Vagina (tissue), 2 donors: Measurements from ENCODE around the gene CST9. TPM values are rescaled to one million over a fixed set of nuclear protein-coding genes. Genes with fewer than 3 reads are reported as not detected.

Source experiments
- DNase-seq, 2 donors: peaks; one replicate each; pipeline ENCODE4 v3.0.0-alpha.2; 2017; ENCODE audit errors: extremely low spot score in 2 of 2
- H3K27ac ChIP-seq: fragments of 200-600 bp; sonication (generic); one replicate; pipeline ENCODE4 v1.5.1; 2019
- H3K27me3 ChIP-seq: fragments of 200-600 bp; sonication (generic); one replicate; pipeline ENCODE4 v1.5.1; 2019
- H3K36me3 ChIP-seq, 2 donors: fragments of 200-600 bp; sonication (generic); one replicate each; pipeline ENCODE4 v1.5.1; 2017 to 2019
- H3K4me1 ChIP-seq: fragments of 200-600 bp; sonication (generic); one replicate; pipeline ENCODE4 v1.5.1; 2019
- H3K4me3 ChIP-seq, 2 donors: fragments of 200-600 bp; sonication (generic); 1 replicate in 1 of 2; 2 replicates in 1 of 2; pipeline ENCODE4 v1.5.1; 2016 to 2019
- H3K9me3 ChIP-seq: fragments of 200-600 bp; sonication (generic); one replicate; pipeline ENCODE4 v1.5.1; 2019
- CTCF ChIP-seq, 3 experiments: fragments of 450-650 bp in 2 of 3; fragments of 200-600 bp in 1 of 3; sonication (generic) in 1 of 3; IDR thresholded peaks; one replicate each; pipeline ENCODE4 v1.5.1; 2017 to 2019; ENCODE audit warnings: antibody characterized with exemption in 3 of 3, mild to moderate bottlenecking in 2 of 3, moderate library complexity in 2 of 3
- POLR2A ChIP-seq, 2 donors: fragments of 450-650 bp; IDR thresholded peaks; one replicate each; pipeline ENCODE4 v1.6.1; 2017; ENCODE audit warnings: antibody characterized with exemption in 2 of 2, mild to moderate bottlenecking in 2 of 2, moderate library complexity in 2 of 2
- POLR2AphosphoS5 ChIP-seq, 2 donors: sonication (generic); formaldehyde crosslinking; IDR thresholded peaks; one replicate each; pipeline ENCODE4 v1.9.0; 2017; ENCODE audit warnings: antibody characterized with exemption in 2 of 2, mild to moderate bottlenecking in 2 of 2, low read depth in 1 of 2; ENCODE audit not compliant: insufficient read depth in 1 of 2
- intact Hi-C: fragments of 100-400 bp; cut with DNase I; formaldehyde crosslinking; loops from one replicate; pipeline ENCODE4 v1.15.1; 2023
- total RNA-seq: library from RNA; depleted of rRNA; stranded (reverse); fragments of >200 nt; gene quantifications from one replicate; pipeline ENCODE4 v1.2.3, GENCODE V29; 2016

The CST9 gene
- total RNA-seq, 1 donor from 2014 or later: not detected

GRCh38 chr20:23652371-23652770 lies 46.7 kb upstream of the CST9 start:
- Histone ChIP-seq H3K27ac (no peak overlapping the region), H3K4me3 (no peak overlapping the region), H3K27me3 (no peaks in the 10 kb centered on the region), H3K4me1 (peaks cover 27% of the 10 kb centered on the region), H3K9me3 (no peaks in the 10 kb centered on the region), H3K36me3 (no peaks in the 10 kb centered on the region)
- intact Hi-C loops: no loop called here
- TF ChIP-seq CTCF (IDR thresholded peaks at IDR 0.05) (no peak), POLR2AphosphoS5 (IDR thresholded peaks at IDR 0.05; ENCODE audit: insufficient read depth in 1 of 2, low read depth in 1 of 2) (no peak), POLR2A (IDR thresholded peaks at IDR 0.05) (no peak)
- no peak for DNase-seq

DNA sequence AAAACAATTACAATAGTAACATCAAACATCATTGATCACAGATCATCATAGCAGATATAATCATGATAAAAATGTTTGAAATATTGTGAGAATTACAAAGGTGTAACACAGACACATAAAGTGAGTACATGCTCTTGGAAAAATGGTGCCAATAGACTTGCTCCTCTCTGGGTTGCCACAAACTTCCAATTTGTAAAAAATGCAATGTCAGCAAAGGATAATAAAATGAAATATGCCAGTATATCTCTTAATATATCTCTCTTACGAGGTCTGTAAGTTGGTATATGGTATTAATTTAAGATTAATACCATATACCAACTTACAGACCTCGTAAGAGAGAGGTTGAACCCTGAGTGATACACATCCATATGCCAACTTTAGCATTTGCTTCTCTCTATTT lies 45.4 kb upstream of the CST9 start:
- TF ChIP-seq POLR2AphosphoS5 (IDR thresholded peaks at IDR 0.05; ENCODE audit: insufficient read depth in 1 of 2, low read depth in 1 of 2) (no peak), CTCF (IDR thresholded peaks at IDR 0.05) (no peak), POLR2A (IDR thresholded peaks at IDR 0.05) (no peak)
- intact Hi-C loops: no loop called here
- Histone ChIP-seq H3K27me3 (no peaks in the 10 kb centered on the region), H3K4me1 (peaks cover 24% of the 10 kb centered on the region), H3K4me3 (no peak overlapping the region), H3K36me3 (no peaks in the 10 kb centered on the region), H3K9me3 (no peaks in the 10 kb centered on the region), H3K27ac (no peak overlapping the region)
- DNase-seq: no peak

DNA sequence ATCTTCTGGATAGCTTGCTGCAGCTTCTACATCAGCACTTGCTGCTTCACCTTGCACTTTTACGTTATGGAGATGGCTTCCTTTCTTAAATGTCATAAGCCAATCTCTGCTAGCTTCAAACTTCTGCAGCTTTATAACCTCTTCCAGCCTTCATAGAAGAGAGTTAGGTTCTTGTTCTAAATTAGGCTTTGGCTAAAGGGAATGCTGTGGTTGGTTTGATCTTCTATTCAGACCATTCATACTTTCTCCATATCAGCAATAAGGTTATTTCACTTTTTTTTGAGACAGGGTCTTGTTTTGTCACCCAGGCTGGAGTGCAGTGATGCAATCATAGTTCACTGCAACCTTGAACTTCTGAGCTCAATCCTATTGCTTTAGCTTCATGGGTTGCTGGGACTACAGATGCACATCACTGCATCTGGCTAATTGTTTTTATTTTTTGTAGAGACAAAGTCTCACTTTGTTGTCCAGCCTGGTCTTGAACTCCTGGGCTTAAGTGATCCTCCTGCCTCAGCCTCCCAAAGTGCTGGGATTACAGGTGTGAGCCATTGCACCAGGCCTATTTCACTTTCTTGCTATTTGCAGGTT lies 44.2 kb upstream of the CST9 start:
- DNase-seq: no peak
- no peak overlapping the region for H3K4me3 ChIP-seq
- no peaks in the 10 kb centered on the region for H3K27me3 ChIP-seq

DNA sequence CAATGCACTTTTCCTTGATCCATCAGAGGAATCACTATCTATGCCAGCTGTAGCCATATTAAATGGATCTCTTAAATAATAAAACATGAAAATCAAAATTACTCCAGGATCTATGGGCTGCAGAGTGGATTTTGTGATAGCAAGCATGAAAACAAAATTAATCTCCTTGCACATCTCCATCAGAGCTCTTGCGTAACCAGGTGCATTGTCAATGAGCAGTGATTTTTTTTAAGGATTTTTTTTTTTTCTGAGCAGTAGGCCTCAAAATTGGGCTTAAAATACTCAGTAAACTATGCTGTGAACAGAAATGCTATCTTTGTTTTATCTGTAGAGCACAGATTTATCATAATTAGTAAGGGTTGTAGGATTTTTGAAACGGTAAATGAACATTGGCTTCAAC lies 43.5 kb upstream of the CST9 start:
- H3K36me3 ChIP-seq: no peaks in the 10 kb centered on the region
- no peak overlapping the region for H3K4me3 ChIP-seq
- TF ChIP-seq CTCF (IDR thresholded peaks at IDR 0.05): no peak
- TF ChIP-seq POLR2AphosphoS5 (IDR thresholded peaks at IDR 0.05; ENCODE audit: insufficient read depth in 1 of 2, low read depth in 1 of 2): no peak
- TF ChIP-seq POLR2A (IDR thresholded peaks at IDR 0.05): no peak
- H3K27me3 ChIP-seq: no peaks in the 10 kb centered on the region
- no peak overlapping the region for H3K27ac ChIP-seq
- H3K9me3 ChIP-seq: no peaks in the 10 kb centered on the region
- DNase-seq: no peak
- intact Hi-C loops: no loop called here
- H3K4me1 ChIP-seq: peaks cover 6% of the 10 kb centered on the region

More for the DNA sequence above, 44.2 kb upstream of the CST9 start:
- intact Hi-C loops: no loop called here
- no peaks in the 10 kb centered on the region for H3K36me3 ChIP-seq
- H3K27ac ChIP-seq: no peak overlapping the region
- H3K9me3 ChIP-seq: no peaks in the 10 kb centered on the region
- TF ChIP-seq POLR2A (IDR thresholded peaks at IDR 0.05) (no peak), POLR2AphosphoS5 (IDR thresholded peaks at IDR 0.05; ENCODE audit: insufficient read depth in 1 of 2, low read depth in 1 of 2) (no peak), CTCF (IDR thresholded peaks at IDR 0.05) (no peak)
- peaks cover 12% of the 10 kb centered on the region for H3K4me1 ChIP-seq

- no peaks in the 10 kb centered on the region for H3K9me3 ChIP-seq
- intact Hi-C loops: no loop called here
- no peak overlapping the region for H3K27ac ChIP-seq
- peaks cover 8% of the 10 kb centered on the region for H3K4me1 ChIP-seq
- no peak for DNase-seq
- no peak for TF ChIP-seq POLR2AphosphoS5 (IDR thresholded peaks at IDR 0.05; ENCODE audit: insufficient read depth in 1 of 2, low read depth in 1 of 2)
- no peak for TF ChIP-seq POLR2A (IDR thresholded peaks at IDR 0.05)
- TF ChIP-seq CTCF (IDR thresholded peaks at IDR 0.05): no peak
- no peak overlapping the region for H3K4me3 ChIP-seq
- no peaks in the 10 kb centered on the region for H3K27me3 ChIP-seq
- no peaks in the 10 kb centered on the region for H3K36me3 ChIP-seq
These were observed 41.6 kb upstream of the CST9 start for GRCh38 chr20:23647346-23647745.
